ENCODE measurements around the gene PRICKLE3.

The PRICKLE3 gene

GRCh38 chrX:49186125-49187027 is at the start of gene PRICKLE3:
Gene PRICKLE3 (minus strand): TSS chrX:49186373. CDS start chrX:49186297, 76 bp downstream.
- DNase-seq, result peak; percentile 69

- DNase-seq, result no peak
These were observed 47.8 kb upstream of the PRICKLE3 start for GRCh38 chrX:49233887-49234555.

- DNase-seq, result no peak
These were observed 47.0 kb upstream of the PRICKLE3 start, which contains the start of gene CACNA1F for GRCh38 chrX:49233176-49233575. Gene CACNA1F (minus strand): TSS chrX:49233340. CDS start chrX:49233309, 31 bp downstream.

GRCh38 chrX:49232525-49232924 is 46.4 kb upstream of the PRICKLE3 start:
- DNase-seq, result no peak

GRCh38 chrX:49231333-49232000 is 45.3 kb upstream of the PRICKLE3 start:
- no peak for DNase-seq

GRCh38 chrX:49230500-49231232 is 44.5 kb upstream of the PRICKLE3 start:
- peak; percentile 10 for DNase-seq

GRCh38 chrX:49228185-49228584 is 42.0 kb upstream of the PRICKLE3 start:
- DNase-seq, result no peak

GRCh38 chrX:49227726-49228125 is 41.6 kb upstream of the PRICKLE3 start:
- DNase-seq, result no peak

- DNase-seq, result no peak
These were observed 40.8 kb upstream of the PRICKLE3 start for GRCh38 chrX:49226946-49227345.

GRCh38 chrX:49225858-49226257 is 39.7 kb upstream of the PRICKLE3 start:
- no peak for DNase-seq

GRCh38 chrX:49221868-49222267 is 35.7 kb upstream of the PRICKLE3 start:
- no peak for DNase-seq

GRCh38 chrX:49220100-49220499 is 33.9 kb upstream of the PRICKLE3 start:
- no peak for DNase-seq

GRCh38 chrX:49214996-49215526 is 28.9 kb upstream of the PRICKLE3 start:
- DNase-seq, result no peak

GRCh38 chrX:49214416-49214815 is 28.2 kb upstream of the PRICKLE3 start:
- no peak for DNase-seq

- no peak for DNase-seq
These were observed 26.7 kb upstream of the PRICKLE3 start for GRCh38 chrX:49212861-49213260.

GRCh38 chrX:49212209-49212608 is 26.0 kb upstream of the PRICKLE3 start:
- no peak for DNase-seq

GRCh38 chrX:49211074-49211473 is 24.9 kb upstream of the PRICKLE3 start:
- no peak for DNase-seq

GRCh38 chrX:49210406-49210805 is 24.2 kb upstream of the PRICKLE3 start:
- no peak for DNase-seq

GRCh38 chrX:49209434-49210251 is 23.5 kb upstream of the PRICKLE3 start:
- no peak for DNase-seq

- DNase-seq, result no peak
These were observed 22.2 kb upstream of the PRICKLE3 start for GRCh38 chrX:49208399-49208798.

- DNase-seq, result no peak
These were observed 20.4 kb upstream of the PRICKLE3 start for GRCh38 chrX:49206543-49206942.

GRCh38 chrX:49205443-49205842 is 19.3 kb upstream of the PRICKLE3 start:
- DNase-seq, result no peak

Data from MV-4-11 (cell line).